ENCODE results near the gene AATK. TPM values are rescaled to one million over a fixed set of nuclear protein-coding genes. Genes with fewer than 3 reads are reported as not detected.

Gene AATK
- total and polyA plus RNA-seq, 2 experiments from 2014 or later: 1.1 to 5.0 TPM

DNA sequence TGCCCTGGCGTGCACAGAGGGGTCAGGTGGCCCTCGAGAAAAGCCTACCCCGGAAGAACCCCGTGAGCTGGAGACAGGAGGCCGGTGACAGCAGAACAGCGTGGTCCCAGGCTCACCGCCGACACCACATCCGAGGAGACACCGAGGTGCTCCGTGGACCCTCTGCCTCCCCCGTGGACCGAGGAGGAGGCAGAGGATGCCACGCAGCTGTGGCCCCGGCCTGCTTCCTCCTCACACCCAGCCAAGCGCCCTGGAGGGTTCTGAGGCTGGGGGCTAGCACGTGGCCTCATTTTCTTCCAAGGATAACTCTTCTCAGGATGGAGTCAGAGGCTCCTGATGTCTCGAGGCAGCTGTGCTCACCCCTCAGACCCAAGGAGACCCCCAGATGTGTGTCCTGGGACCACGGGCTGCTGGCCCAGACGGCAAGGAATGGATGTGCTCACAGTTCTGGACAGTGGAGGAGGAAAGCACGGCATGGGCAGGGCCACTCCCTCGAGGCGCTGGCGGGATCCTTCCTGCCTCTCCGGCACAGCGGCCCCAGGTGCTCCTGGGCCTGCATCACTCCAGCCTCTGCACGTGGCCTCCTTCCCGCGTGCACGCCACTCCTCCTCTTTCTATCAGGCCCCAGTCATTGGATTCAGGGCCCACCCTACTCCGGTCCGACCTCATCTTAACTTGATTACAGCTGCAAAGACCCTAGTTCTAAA lies 5.1 kb downstream of the AATK start:
- no peaks in the 10 kb centered on the region for H3K9me3 Mint-ChIP-seq
- no peak overlapping the region for H3K4me2 ChIP-seq
- no peak for DNase-seq (ENCODE audit: low spot score)
- H3K79me2 ChIP-seq (replicated peaks; ENCODE audit: insufficient read depth): no peaks in the 10 kb centered on the region
- no peaks in the 10 kb centered on the region for H3K4me1 ChIP-seq (ENCODE audit: insufficient read depth)
- H3K4me3 ChIP-seq: no peak overlapping the region
- no peak for TF ChIP-seq STAT1 (IDR thresholded peaks at IDR 0.05; ENCODE audit: unreplicated experiment)
- no peak for TF ChIP-seq NANOG (IDR thresholded peaks at IDR 0.05; ENCODE audit: borderline replicate concordance)
- no peak for TF ChIP-seq ZNF331 (CRISPR knock-in tag; IDR thresholded peaks at IDR 0.05; ENCODE audit: low read depth)
- TF ChIP-seq, protein P1, sequence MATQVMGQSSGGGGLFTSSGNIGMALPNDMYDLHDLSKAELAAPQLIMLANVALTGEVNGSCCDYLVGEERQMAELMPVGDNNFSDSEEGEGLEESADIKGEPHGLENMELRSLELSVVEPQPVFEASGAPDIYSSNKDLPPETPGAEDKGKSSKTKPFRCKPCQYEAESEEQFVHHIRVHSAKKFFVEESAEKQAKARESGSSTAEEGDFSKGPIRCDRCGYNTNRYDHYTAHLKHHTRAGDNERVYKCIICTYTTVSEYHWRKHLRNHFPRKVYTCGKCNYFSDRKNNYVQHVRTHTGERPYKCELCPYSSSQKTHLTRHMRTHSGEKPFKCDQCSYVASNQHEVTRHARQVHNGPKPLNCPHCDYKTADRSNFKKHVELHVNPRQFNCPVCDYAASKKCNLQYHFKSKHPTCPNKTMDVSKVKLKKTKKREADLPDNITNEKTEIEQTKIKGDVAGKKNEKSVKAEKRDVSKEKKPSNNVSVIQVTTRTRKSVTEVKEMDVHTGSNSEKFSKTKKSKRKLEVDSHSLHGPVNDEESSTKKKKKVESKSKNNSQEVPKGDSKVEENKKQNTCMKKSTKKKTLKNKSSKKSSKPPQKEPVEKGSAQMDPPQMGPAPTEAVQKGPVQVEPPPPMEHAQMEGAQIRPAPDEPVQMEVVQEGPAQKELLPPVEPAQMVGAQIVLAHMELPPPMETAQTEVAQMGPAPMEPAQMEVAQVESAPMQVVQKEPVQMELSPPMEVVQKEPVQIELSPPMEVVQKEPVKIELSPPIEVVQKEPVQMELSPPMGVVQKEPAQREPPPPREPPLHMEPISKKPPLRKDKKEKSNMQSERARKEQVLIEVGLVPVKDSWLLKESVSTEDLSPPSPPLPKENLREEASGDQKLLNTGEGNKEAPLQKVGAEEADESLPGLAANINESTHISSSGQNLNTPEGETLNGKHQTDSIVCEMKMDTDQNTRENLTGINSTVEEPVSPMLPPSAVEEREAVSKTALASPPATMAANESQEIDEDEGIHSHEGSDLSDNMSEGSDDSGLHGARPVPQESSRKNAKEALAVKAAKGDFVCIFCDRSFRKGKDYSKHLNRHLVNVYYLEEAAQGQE (IDR thresholded peaks at IDR 0.05; ENCODE audit: unreplicated experiment): no peak
- no peak for TF ChIP-seq CREB1 (CRISPR knock-in tag; IDR thresholded peaks at IDR 0.05; ENCODE audit: low read depth)
- no peak for TF ChIP-seq EZH2 (IDR thresholded peaks at IDR 0.05; ENCODE audit: low read depth, unreplicated experiment)
- TF ChIP-seq EZH2phosphoT487 (IDR thresholded peaks at IDR 0.05; ENCODE audit: unreplicated experiment): no peak
- TF ChIP-seq, protein P2, sequence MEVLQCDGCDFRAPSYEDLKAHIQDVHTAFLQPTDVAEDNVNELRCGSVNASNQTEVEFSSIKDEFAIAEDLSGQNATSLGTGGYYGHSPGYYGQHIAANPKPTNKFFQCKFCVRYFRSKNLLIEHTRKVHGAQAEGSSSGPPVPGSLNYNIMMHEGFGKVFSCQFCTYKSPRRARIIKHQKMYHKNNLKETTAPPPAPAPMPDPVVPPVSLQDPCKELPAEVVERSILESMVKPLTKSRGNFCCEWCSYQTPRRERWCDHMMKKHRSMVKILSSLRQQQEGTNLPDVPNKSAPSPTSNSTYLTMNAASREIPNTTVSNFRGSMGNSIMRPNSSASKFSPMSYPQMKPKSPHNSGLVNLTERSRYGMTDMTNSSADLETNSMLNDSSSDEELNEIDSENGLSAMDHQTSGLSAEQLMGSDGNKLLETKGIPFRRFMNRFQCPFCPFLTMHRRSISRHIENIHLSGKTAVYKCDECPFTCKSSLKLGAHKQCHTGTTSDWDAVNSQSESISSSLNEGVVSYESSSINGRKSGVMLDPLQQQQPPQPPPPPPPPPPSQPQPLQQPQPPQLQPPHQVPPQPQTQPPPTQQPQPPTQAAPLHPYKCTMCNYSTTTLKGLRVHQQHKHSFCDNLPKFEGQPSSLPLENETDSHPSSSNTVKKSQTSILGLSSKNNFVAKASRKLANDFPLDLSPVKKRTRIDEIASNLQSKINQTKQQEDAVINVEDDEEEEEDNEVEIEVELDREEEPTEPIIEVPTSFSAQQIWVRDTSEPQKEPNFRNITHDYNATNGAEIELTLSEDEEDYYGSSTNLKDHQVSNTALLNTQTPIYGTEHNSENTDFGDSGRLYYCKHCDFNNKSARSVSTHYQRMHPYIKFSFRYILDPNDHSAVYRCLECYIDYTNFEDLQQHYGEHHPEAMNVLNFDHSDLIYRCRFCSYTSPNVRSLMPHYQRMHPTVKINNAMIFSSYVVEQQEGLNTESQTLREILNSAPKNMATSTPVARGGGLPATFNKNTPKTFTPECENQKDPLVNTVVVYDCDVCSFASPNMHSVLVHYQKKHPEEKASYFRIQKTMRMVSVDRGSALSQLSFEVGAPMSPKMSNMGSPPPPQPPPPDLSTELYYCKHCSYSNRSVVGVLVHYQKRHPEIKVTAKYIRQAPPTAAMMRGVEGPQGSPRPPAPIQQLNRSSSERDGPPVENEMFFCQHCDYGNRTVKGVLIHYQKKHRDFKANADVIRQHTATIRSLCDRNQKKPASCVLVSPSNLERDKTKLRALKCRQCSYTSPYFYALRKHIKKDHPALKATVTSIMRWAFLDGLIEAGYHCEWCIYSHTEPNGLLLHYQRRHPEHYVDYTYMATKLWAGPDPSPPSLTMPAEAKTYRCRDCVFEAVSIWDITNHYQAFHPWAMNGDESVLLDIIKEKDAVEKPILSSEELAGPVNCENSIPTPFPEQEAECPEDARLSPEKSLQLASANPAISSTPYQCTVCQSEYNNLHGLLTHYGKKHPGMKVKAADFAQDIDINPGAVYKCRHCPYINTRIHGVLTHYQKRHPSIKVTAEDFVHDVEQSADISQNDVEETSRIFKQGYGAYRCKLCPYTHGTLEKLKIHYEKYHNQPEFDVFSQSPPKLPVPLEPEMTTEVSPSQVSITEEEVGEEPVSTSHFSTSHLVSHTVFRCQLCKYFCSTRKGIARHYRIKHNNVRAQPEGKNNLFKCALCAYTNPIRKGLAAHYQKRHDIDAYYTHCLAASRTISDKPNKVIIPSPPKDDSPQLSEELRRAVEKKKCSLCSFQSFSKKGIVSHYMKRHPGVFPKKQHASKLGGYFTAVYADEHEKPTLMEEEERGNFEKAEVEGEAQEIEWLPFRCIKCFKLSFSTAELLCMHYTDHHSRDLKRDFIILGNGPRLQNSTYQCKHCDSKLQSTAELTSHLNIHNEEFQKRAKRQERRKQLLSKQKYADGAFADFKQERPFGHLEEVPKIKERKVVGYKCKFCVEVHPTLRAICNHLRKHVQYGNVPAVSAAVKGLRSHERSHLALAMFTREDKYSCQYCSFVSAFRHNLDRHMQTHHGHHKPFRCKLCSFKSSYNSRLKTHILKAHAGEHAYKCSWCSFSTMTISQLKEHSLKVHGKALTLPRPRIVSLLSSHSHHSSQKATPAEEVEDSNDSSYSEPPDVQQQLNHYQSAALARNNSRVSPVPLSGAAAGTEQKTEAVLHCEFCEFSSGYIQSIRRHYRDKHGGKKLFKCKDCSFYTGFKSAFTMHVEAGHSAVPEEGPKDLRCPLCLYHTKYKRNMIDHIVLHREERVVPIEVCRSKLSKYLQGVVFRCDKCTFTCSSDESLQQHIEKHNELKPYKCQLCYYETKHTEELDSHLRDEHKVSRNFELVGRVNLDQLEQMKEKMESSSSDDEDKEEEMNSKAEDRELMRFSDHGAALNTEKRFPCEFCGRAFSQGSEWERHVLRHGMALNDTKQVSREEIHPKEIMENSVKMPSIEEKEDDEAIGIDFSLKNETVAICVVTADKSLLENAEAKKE (CRISPR knock-in tag; IDR thresholded peaks at IDR 0.05): no peak
- TF ChIP-seq, protein P3, sequence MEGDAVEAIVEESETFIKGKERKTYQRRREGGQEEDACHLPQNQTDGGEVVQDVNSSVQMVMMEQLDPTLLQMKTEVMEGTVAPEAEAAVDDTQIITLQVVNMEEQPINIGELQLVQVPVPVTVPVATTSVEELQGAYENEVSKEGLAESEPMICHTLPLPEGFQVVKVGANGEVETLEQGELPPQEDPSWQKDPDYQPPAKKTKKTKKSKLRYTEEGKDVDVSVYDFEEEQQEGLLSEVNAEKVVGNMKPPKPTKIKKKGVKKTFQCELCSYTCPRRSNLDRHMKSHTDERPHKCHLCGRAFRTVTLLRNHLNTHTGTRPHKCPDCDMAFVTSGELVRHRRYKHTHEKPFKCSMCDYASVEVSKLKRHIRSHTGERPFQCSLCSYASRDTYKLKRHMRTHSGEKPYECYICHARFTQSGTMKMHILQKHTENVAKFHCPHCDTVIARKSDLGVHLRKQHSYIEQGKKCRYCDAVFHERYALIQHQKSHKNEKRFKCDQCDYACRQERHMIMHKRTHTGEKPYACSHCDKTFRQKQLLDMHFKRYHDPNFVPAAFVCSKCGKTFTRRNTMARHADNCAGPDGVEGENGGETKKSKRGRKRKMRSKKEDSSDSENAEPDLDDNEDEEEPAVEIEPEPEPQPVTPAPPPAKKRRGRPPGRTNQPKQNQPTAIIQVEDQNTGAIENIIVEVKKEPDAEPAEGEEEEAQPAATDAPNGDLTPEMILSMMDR (conservative IDR thresholded peaks at IDR 0.05; ENCODE audit: low read depth in 2 of 2): no peak
- TF ChIP-seq POLR2AphosphoS5 (IDR thresholded peaks at IDR 0.05; ENCODE audit: low read depth): no peak
- TF ChIP-seq, protein P4, sequence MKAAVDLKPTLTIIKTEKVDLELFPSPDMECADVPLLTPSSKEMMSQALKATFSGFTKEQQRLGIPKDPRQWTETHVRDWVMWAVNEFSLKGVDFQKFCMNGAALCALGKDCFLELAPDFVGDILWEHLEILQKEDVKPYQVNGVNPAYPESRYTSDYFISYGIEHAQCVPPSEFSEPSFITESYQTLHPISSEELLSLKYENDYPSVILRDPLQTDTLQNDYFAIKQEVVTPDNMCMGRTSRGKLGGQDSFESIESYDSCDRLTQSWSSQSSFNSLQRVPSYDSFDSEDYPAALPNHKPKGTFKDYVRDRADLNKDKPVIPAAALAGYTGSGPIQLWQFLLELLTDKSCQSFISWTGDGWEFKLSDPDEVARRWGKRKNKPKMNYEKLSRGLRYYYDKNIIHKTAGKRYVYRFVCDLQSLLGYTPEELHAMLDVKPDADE (IDR thresholded peaks at IDR 0.05): no peak
- no peak for TF ChIP-seq JUNB (IDR thresholded peaks at IDR 0.05; ENCODE audit: unreplicated experiment)
- no peak for TF ChIP-seq ZNF114 (CRISPR knock-in tag; IDR thresholded peaks at IDR 0.05)
- H3K36me3 ChIP-seq (ENCODE audit: insufficient read depth): no peaks in the 10 kb centered on the region
- H3K4me3 Mint-ChIP-seq: no peak overlapping the region
- H3K4me1 Mint-ChIP-seq: no peaks in the 10 kb centered on the region
- H3F3A ChIP-seq (replicated peaks; ENCODE audit: low read depth): no peaks in the 10 kb centered on the region
- no peak overlapping the region for H2AFZ ChIP-seq
- H3K27me3 Mint-ChIP-seq (ENCODE audit: insufficient read depth, low read depth, poor library complexity): peaks cover 3% of the 10 kb centered on the region
- no peaks in the 10 kb centered on the region for H3K9me2 ChIP-seq (ENCODE audit: insufficient read depth)
- H3K27ac Mint-ChIP-seq: no peak overlapping the region
- H3K27me3 ChIP-seq (ENCODE audit: insufficient read depth): no peaks in the 10 kb centered on the region
- ATAC-seq: no peak
- H4K20me1 ChIP-seq (replicated peaks; ENCODE audit: insufficient read depth): no peaks in the 10 kb centered on the region
- H3K36me3 Mint-ChIP-seq (ENCODE audit: low read depth): no peaks in the 10 kb centered on the region
- no peak overlapping the region for H3K27ac ChIP-seq (ENCODE audit: low read depth)

Data from GM23338 (cell line).